ENCODE measurements around the gene FKBP11.
"Not testable (repeated sequence)": the region's sequence is repeated elsewhere in the genome, so short reads cannot be mapped to it uniquely, and the experiment has no call there.

Gene FKBP11

GRCh38 chr12:48954841-48955501 is 29.7 kb upstream of the FKBP11 start:
- DNase-seq (ENCODE audit: low spot score), result no peak

GRCh38 chr12:48954061-48954460 is 28.8 kb upstream of the FKBP11 start:
- no peak for DNase-seq (ENCODE audit: low spot score)

GRCh38 chr12:48952691-48953090 is 27.4 kb upstream of the FKBP11 start:
- no peak for DNase-seq (ENCODE audit: low spot score)

GRCh38 chr12:48947727-48948126 is 22.4 kb upstream of the FKBP11 start:
- DNase-seq (ENCODE audit: low spot score), result no peak

GRCh38 chr12:48946943-48947342 is 21.7 kb upstream of the FKBP11 start:
- no peak for DNase-seq (ENCODE audit: low spot score)

GRCh38 chr12:48946205-48946604 is 20.9 kb upstream of the FKBP11 start:
- no peak for DNase-seq (ENCODE audit: low spot score)

GRCh38 chr12:48943221-48943620 is 17.9 kb upstream of the FKBP11 start:
- no peak for DNase-seq (ENCODE audit: low spot score)

GRCh38 chr12:48940181-48940580 is 14.9 kb upstream of the FKBP11 start:
- DNase-seq (ENCODE audit: low spot score), result no peak

GRCh38 chr12:48938805-48939204 is 13.5 kb upstream of the FKBP11 start:
- DNase-seq (ENCODE audit: low spot score), result no peak

GRCh38 chr12:48937170-48937569 is 11.9 kb upstream of the FKBP11 start:
- no peak for DNase-seq (ENCODE audit: low spot score)

GRCh38 chr12:48936379-48936979 is 11.2 kb upstream of the FKBP11 start:
- DNase-seq (ENCODE audit: low spot score), result peak; percentile 81

GRCh38 chr12:48934312-48934706 is 9.0 kb upstream of the FKBP11 start:
- DNase-seq (ENCODE audit: low spot score), result peak; percentile 25

- peak; percentile 58 for DNase-seq (ENCODE audit: low spot score)
Measured at GRCh38 chr12:48933664-48934311, 8.5 kb upstream of the FKBP11 start.

GRCh38 chr12:48932878-48933277 is 7.6 kb upstream of the FKBP11 start:
- peak; percentile 38 for DNase-seq (ENCODE audit: low spot score)

- DNase-seq (ENCODE audit: low spot score), result no peak
Measured at GRCh38 chr12:48930475-48930874, 5.2 kb upstream of the FKBP11 start.

GRCh38 chr12:48929551-48929950 is 4.3 kb upstream of the FKBP11 start:
- DNase-seq (ENCODE audit: low spot score), result no peak

GRCh38 chr12:48927261-48927660 is 2.0 kb upstream of the FKBP11 start:
- DNase-seq (ENCODE audit: low spot score), result no peak

GRCh38 chr12:48924617-48925303 is 532 bp downstream of the FKBP11 start:
- peak; percentile 77 for DNase-seq (ENCODE audit: low spot score)

GRCh38 chr12:48923117-48923516 is 2.2 kb downstream of the FKBP11 start:
- no peak for DNase-seq (ENCODE audit: low spot score)

- peak; percentile 62 for DNase-seq (ENCODE audit: low spot score)
Measured at GRCh38 chr12:48917857-48918537, 7.3 kb downstream of the FKBP11 start.

GRCh38 chr12:48910196-48910595 is 15.1 kb downstream of the FKBP11 start:
- DNase-seq (ENCODE audit: low spot score), result no peak

GRCh38 chr12:48909698-48910097 is 15.6 kb downstream of the FKBP11 start:
- DNase-seq (ENCODE audit: low spot score), result not testable (repeated sequence)

All from CD4-positive, alpha-beta T cell treated with Interleukin-2 at 100 ng/mL for 4 hours (primary cell).